GM12878 (cell line): ENCODE data around the gene SNX8.

Experiments
- ATF2 ChIP-seq: IDR thresholded peaks from 2 replicates; pipeline ENCODE4 v1.6.1; 2012; ENCODE audit warnings: low read length, inconsistent platforms
- CHD2 ChIP-seq: IDR thresholded peaks from 2 replicates; pipeline ENCODE4 v1.6.1; 2011; ENCODE audit warnings: low read depth, low read length, improper control_type of control experiment, borderline replicate concordance
- CHD4 ChIP-seq: fragments of 200-600 bp; sonication (generic); IDR thresholded peaks from 2 replicates; pipeline ENCODE4 v1.6.1; 2016; ENCODE audit warnings: mild to moderate bottlenecking
- CTCF ChIP-seq, 3 experiments: IDR thresholded peaks in 2 of 3; conservative IDR thresholded peaks in 1 of 3; 2 replicates each; pipeline ENCODE4 v1.5.1; 2011; ENCODE audit warnings: low read depth in 3 of 3, low read length in 3 of 3, mild to moderate bottlenecking in 3 of 3, control low read depth in 2 of 3, moderate library complexity in 2 of 3, inconsistent platforms in 1 of 3, mixed read lengths in 1 of 3; ENCODE audit not compliant: control insufficient read depth in 2 of 3, insufficient read depth in 1 of 3; ENCODE audit errors: extremely low read depth in 1 of 3
- NFYB ChIP-seq: IDR thresholded peaks from 2 replicates; pipeline ENCODE4 v1.6.1; 2011; ENCODE audit warnings: low read depth, mild to moderate bottlenecking, low read length, improper control_type of control experiment, moderate library complexity; ENCODE audit not compliant: insufficient read depth
- POLR2A ChIP-seq: IDR thresholded peaks from 2 replicates; pipeline ENCODE4 v1.6.1; 2011; ENCODE audit warnings: low read depth, mild to moderate bottlenecking, low read length
- POLR2AphosphoS5 ChIP-seq: IDR thresholded peaks from 2 replicates; pipeline ENCODE4 v1.6.1; 2011; ENCODE audit warnings: mild to moderate bottlenecking, low read length, inconsistent platforms
- RELB ChIP-seq: fragments of 450-650 bp; IDR thresholded peaks from 2 replicates; pipeline ENCODE4 v1.6.1; 2017; ENCODE audit warnings: low read depth, mild to moderate bottlenecking, moderate library complexity
- SKIL ChIP-seq: fragments of 450-650 bp; IDR thresholded peaks from 2 replicates; pipeline ENCODE4 v1.6.1; 2017; ENCODE audit warnings: mild to moderate bottlenecking, low read depth, inconsistent platforms; ENCODE audit not compliant: poor library complexity, severe bottlenecking

- TF ChIP-seq POLR2A (no peak), CTCF (IDR thresholded peaks at IDR 0.05 in 2 of 3, conservative IDR thresholded peaks at IDR 0.05 in 1 of 3; ENCODE audit: control insufficient read depth in 2 of 3, extremely low read depth in 1 of 3, insufficient read depth in 1 of 3, low read depth in 3 of 3, low read length in 3 of 3) (no peak), SKIL (no peak), POLR2AphosphoS5 (no peak), ATF2 (no peak), CHD2 (no peak), RELB (no peak), CHD4 (no peak), NFYB (no peak)
These were observed 35.8 kb upstream of the SNX8 start for GRCh38 chr7:2350055-2350454.
